HPDE6-E6E7 (cell line): Measurements from ENCODE around the gene NEK4.
"Not testable (repeated sequence)": the region's sequence is repeated elsewhere in the genome, so short reads cannot be mapped to it uniquely, and the experiment has no call there.

Source experiments
- DNase-seq: peaks from one replicate; pipeline ENCODE4 v3.0.0; 2011; ENCODE audit warnings: missing footprints; ENCODE audit errors: extremely low spot score

NEK4 gene

DNA sequence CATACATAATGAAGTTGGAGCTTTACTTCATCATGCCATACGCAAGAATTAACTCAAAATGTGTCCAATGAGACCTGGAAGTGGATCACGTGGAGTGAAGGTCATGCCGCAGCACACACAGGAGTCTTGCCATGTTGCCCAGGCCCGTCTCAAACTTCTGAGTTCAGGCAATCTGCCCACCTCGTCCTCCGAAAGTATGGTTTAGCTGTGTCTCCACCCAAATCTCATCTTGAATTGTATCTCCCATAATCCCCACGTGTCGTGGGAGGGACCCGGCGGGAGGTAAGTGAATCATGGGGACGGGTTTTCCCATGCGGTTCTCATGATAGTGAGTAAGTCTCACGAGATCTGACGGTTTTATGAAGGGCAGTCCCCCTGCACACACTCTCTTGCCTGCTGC lies 39.1 kb downstream of the NEK4 start:
- no peak for DNase-seq

DNA sequence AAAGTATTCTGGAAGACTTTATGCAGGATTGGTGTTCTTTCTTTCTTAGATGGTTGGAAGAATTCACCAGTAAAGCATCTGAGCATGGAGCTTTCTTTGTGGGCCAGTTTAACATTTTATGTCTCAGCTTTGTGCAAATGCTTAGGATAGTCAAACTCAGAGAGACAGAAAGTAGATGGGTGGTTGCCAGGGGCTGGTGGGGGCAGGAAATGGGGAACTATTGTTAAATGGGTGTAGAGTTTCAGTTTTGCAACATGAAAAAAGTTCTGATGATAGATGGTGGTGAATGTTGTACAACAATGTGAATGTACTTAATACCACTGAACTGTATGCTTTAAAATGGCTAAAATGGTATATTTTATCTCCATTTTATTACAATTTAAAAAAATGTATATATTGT lies 40.1 kb downstream of the NEK4 start:
- DNase-seq: no peak

DNA sequence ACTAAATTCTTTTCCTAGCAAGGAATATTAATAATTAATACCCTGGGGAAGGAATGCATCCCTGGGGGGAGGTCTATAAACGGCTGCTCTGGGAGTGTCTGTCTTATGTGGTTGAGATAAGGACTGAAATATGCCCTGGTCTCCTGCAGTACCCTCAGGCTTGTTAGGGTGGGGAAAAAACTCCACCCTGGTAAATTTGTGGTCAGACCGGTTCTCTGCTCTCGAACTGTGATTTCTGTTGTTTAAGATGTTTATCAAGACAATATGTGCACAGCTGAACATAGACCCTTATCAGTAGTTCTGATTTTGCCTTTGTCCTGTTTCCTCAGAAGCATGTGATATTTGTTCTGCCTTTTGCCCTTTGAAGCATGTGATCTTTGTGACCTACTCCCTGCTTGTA lies 42.0 kb downstream of the NEK4 start:
- DNase-seq: not testable (repeated sequence)

GRCh38 chr3:52724511-52724910 lies 46.2 kb downstream of the NEK4 start:
- DNase-seq: no peak

DNA sequence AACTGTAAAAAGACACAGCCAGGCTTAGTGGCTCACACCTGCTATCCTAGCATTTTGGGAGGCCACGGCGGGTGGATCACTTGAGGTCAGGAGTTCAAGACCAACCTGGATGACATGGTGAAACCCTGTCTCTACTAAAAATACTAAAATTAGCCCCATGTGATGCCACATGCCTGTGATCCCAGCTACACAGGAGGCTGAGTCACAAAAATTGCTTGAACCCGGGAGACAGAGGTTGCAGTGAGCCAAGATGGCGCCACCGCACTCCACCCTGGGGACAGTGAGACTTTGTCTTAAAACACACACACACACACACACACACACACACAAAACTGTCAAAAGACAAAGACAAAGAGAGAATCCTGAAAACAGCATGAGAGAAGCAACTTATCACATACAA lies 46.8 kb downstream of the NEK4 start:
- no peak for DNase-seq

DNA sequence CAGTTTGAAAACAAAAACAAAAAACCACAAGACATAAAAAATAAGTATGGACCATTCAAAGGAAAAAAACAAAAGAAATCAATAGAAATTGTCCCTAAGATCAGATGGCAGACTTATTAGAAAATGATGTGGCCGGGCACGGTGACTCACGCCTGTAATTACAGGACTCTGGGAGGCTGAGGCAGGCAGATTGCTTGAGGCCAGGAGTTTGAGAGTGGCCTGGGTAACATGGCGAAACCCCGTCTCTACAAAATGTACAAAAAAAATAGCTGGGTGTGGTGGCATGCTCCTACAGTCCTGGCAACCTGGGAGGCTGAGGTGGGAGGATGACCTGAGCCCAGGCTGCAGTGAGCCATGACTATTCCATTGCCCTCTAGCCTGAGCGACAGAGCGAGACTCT lies 48.2 kb downstream of the NEK4 start:
- DNase-seq: no peak

GRCh38 chr3:52721730-52722008 lies 49.1 kb downstream of the NEK4 start:
- no peak for DNase-seq

GRCh38 chr3:52721002-52721729 lies 49.6 kb downstream of the NEK4 start:
- DNase-seq: no peak

- no peak for DNase-seq
Measured at GRCh38 chr3:52719618-52720017, 51.1 kb downstream of the NEK4 start.

DNA sequence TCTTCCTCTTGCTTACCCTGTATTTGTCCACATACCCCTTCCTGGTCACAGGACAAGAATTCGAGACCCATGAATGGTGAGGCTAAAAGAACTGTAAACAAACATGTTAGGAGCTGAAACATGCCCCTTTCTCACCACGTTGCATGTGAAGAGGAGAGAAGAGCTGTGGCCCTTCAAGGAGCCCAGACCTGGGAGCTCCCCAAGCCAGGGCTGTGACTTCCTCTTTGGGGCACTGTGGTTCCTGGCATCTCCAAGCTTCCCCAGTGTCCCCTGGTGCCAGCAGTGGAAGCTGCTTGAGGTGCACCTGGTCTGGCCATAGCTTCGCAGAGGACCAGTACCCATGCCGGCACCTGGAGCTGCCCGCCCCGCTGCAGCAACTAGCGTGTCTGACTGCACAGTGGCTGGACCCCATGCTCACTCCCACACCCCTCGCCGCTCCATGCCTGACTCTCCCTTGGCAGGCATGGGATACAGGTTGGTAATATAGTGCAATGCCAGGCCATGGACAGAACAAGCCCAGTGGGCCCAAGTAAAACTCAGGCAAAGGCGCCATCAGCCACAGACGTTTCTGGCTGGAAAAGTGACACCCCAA lies 54.9 kb downstream of the NEK4 start:
- DNase-seq: no peak

- no peak for DNase-seq
Measured at GRCh38 chr3:52714335-52715302, 56.1 kb downstream of the NEK4 start.

DNA sequence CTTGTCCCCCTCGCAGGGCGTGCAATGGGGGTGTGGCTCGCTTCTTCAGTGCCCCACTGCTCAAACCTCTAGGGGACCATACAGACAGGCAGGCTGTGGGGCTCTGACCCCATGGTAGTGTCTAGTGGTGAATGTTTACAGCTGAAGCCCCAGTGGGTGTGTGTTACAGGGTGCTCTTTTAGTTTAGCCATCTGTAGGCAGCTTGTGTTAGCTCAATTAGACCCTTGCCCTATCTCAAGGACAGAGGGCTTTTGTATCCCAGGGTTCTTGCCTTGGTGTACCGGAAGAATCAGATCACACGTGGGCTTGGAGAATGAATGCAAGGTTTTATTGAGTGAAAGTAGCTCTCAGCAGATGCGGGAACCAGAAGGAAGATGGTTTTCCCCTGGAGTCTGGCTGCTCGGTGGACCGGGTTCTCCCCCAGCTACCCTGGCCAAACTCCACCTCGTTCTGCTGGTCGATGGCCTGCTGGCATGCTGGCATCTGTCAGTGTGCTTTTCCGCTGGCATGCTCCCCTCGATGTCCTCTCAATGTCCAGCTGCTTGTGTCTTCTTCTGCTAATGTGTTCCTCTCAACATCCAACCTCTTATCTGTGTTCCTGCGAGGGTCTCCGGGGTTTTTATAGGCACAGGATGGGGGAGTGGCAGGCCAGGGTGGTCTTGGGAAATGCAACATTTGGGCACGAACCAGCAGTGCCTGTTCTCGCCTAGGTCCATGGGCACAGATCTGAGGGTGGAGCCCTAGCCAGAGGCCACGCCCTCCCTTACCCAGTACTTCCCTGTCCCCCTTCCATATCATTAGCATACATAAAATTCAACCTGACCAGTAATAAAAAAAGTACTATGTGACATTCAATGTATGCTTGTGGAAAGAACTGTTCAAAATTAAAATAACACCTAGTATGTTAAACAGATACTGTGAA lies 58.2 kb downstream of the NEK4 start:
- DNase-seq: no peak

DNA sequence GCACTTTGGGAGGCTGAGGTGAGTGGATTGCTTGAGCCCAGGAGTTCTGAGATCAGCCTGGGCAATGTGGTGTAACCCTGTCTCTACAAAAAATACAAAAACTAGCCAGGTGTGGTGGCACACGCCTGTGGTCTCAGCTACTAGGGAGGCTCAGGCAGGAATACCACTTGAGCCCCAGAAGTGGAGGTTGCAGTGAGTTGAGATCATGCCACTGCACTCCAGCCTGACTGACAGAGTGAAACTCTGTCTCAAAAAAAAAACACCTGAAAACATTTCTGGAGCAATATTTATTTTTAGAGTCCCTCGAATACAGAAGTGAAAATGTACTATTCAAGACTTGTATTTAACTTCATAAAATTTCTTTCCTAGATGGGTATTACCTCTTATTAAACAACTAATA lies 60.2 kb downstream of the NEK4 start:
- DNase-seq: no peak

GRCh38 chr3:52707585-52707984 lies 63.2 kb downstream of the NEK4 start:
- DNase-seq: no peak

GRCh38 chr3:52705688-52706686 lies 64.8 kb downstream of the NEK4 start, which contains the start of the genes GLT8D1 and SPCS1:
Gene GLT8D1, minus strand, starts transcription at chr3:52705791. Its CDS starts 5,331 bp downstream, at chr3:52700460.
Gene SPCS1, plus strand, starts transcription at chr3:52706106. Its CDS starts 141 bp downstream, at chr3:52706247.
- DNase-seq: peak; percentile 37

- DNase-seq: no peak
Measured at GRCh38 chr3:52705438-52705687, 65.4 kb downstream of the NEK4 start.

DNA sequence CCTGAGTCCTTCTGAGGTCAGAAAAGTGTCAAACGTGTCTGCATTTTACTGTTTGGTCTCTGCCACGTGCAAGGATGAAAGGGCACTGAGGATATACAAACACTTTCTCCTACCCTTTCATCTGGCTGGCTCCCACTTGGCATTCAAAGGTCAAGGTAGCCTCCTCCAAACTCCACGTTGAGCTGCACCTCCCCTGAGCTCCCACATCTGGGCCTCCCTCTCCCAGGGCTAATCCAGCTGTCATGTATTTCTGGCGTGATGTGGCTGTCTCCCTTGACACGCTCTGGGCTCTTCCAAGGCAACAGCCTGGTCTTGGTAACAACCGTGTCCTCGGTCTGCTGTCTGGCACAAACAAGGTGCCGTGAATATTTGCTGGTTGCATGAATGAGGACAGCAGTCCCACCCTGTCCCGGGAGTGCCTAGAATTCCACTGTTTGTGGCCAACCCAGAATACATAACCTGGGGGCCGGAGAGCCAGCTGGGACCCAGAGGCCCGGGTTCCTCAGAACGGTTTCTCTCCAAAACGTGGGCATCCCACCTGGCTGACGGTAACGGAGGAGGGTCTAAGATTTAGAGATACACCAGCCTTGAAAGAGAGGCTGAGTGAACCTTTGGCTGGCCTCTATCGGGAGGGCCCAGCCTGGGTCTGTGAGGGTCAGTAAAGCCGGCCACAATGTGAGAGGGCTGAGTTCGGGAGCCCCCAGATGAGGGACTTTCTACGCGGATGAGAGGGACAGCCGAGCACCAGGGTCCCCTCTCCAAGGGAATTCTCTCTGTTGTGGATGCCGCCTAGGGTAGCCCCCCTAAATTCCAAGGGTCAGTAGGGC lies 65.9 kb downstream of the NEK4 start:
- DNase-seq: peak; percentile 1

GRCh38 chr3:52703341-52703740 lies 67.4 kb downstream of the NEK4 start:
- no peak for DNase-seq

DNA sequence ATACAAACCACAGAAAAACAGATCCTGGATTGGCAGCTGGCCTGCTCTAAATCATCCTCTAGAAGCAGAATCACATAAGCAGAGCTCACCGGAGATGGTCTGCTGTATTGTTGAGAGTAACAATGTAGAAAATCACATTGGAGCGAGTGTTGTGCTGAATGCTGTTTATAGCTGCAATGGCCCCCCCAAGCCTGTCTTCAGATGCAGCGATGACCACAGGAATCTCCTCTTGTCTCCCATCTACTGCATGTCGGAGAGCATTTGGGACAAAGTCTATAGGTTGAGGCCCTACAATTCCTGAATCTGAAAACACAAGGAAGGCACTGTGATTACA lies 73.1 kb downstream of the NEK4 start:
- no peak for DNase-seq
